ENCODE measurements around the gene POGK.
"Not testable (repeated sequence)": the region's sequence is repeated elsewhere in the genome, so short reads cannot be mapped to it uniquely, and the experiment has no call there.

POGK gene

DNA sequence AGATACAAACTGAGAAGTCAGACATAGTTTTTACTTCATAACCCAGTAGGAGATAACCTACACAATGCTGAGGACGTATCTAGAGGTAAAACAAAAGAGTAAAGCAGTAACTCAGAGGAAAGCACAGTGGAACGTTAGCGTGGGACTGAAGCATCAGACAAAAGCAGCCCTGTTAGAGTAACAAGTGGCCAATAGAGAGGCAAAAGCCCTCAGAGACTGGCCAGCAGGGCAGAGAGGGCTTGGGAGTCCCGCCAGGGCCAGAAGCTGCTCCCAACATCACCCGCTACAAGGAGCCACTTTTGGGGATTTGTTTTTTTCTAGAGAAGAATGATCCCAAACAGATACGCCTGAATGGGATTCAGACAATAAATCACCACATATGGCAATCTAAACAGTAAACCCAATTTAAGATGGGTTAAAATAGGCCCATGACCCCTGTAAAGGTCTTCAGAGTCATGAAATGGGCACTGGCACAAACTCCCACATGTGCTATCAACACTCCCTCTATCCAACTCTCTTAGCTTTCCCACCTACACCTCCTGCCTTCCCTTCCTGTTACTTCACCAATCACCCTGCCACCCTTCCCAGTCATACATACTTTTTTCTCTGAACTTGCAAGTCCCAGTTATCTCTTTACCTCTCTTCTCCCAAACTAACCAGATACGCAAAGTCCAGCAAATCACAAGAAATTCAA is 19.6 kb downstream of the POGK start:
- DNase-seq: no peak

DNA sequence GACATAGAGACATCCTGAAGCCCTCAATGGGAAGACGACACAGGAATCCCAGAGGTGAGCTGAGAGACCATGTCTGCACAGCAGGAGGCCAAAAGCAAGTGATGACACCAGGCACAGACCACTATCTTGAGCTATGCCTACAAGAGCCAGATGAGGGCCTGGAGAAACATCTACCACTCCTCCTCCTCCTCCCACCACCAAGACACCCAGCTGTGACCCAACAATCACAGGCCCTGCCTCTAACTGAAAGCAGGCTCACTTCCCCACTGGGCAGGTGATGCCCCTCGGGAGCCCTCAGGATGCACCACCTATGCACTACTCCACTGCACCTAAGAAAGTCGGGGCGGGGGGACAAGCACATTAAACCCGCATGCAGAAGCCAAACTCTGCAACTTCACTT is 20.3 kb downstream of the POGK start:
- DNase-seq: no peak

DNA sequence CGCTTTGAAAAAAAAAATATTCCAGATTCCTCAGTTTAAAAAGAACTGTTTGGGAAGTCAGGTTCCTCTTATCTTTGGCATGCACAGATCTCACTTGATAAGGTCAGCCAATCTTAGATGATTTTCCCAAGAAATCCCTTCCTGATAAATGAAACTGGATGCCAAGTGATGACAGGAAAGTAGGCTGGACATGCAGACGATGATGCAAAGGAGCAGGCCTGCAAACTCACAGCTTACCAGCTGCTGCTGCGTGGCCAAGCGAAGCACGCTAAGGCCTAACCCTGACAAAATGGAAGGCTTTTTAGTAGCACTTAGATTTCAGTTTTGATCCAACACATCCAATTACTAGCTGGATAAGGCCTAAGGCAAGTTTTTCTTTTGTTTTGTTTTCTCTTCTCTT is 26.7 kb downstream of the POGK start:
- DNase-seq: no peak

DNA sequence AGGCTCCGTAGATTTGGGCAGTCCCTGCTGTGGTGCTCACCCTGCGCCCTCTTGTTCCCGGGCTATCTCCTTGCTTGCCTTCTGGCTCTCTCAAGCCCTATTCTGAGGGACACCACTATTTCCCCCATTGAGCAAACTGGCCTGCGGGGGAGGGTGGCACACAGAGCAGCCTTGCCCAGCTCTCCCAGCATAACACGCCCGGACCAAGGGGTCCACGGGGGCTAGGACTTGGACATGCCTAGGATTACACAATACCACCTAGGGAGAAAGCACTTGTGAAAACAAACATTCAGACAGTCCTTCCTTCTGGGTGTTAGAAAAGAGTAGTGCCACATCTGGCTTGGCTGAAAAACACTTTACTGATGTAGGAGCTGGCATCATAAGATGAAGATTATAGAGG is 29.4 kb downstream of the POGK start:
- DNase-seq: no peak

DNA sequence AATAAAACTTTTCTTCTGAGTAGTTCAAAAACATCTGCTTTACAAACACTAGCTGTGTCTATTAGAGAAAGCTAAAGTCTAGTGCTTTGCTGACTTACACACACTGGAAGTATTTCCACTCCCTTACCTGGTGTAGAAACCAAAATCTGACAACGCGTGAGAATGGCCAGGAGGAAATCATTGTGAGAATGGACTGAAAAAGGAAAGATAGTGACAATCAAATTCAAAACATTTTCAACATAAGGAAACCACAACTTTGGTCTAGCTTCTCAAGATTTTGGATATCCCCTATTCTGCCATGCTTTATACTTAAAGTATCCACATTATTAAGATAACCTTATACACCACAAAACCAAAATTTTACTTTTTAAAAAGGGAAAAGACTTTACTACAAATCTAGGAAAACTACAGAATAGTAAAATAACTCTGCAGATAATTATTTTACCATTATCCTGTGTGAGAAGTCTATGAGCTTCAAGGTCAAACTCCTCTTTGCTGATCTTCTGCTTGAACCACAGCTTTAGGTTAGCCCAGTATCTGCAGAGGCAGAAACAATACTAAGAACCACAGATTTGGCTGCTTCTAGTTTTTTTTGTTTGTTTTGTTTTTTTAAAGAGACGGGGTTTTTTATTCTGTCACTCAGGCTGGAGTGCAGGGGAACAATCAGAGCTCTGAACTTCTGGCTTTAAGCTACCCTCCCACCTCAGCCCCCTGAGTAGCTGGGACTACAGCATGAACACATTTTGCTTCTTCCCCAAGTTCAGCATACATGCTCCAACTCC is 30.2 kb downstream of the POGK start:
- DNase-seq: no peak

GRCh38 chr1:166870584-166870983 is 31.3 kb downstream of the POGK start:
- no peak for DNase-seq

- no peak for DNase-seq
Observed at GRCh38 chr1:166874464-166874863, 35.2 kb downstream of the POGK start.

DNA sequence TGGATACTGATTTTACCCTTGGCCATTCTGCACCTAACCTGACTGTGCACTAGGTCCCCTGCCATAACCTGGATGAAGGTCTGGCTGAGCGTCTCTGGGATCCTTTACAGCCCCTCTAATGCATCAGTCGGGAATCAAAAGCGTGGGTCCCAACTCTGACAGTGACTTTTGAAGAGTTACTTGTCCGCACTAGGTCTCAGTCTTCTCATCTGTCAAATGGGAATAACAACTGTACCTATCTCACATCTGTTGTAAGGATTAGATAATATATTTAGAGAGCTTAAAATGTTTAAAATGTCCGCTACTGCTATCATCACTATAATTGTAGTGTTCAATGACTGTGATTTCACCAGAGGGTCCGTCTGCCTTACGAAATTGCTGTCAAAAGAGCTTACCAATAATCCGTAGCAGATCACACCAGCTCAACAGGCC is 36.0 kb downstream of the POGK start:
- DNase-seq: no peak

DNA sequence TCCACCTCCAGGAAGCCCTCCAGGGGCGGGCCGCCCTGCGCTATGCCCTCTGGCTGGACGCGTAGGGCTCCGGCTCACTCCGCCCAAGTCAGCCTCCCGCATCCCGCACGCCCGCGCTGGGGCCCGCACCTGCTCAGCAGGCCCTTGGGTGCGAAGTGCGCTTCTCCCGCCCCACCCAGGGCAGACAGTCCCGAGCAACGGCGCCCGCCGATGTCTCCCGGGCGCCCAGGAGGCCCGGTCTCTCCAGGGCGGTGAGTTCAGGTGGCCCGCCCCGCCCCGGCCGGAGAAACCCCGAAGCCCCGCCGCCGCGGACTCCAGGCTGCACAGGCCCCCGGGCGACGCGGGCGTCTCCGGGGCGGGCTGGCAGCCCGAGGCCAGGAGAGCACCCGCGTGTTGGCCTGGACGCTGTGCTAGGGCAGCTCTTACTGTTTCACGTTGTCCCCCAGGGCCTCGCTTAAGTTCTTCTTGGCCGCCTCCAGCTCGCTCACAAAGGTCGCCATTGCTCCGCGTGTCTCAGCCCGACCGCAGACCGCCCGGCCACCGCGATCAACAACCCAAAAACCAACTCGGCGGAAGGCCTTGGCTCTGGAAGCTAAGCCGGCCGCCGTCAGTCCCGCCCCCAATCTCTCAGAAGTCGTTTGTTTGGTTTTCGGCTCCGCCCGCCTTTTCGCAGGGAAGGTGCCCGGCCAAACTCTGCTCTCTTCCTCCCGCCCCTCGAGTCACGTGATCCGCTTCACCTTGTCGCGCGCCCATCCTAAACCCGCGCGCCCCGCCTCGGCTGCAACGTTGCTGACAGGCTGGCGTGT is 36.7 kb downstream of the POGK start, which contains the start of gene TADA1:
Gene TADA1, minus strand, starts transcription at position 531 of the 806 bp plus-strand sequence. Its CDS starts 31 bp downstream, at position 500.
- DNase-seq: peak; percentile 98

GRCh38 chr1:166876540-166876838 is 37.2 kb downstream of the POGK start:
- DNase-seq: no peak

- DNase-seq: not testable (repeated sequence)
Observed at GRCh38 chr1:166878173-166878917, 39.1 kb downstream of the POGK start.

DNA sequence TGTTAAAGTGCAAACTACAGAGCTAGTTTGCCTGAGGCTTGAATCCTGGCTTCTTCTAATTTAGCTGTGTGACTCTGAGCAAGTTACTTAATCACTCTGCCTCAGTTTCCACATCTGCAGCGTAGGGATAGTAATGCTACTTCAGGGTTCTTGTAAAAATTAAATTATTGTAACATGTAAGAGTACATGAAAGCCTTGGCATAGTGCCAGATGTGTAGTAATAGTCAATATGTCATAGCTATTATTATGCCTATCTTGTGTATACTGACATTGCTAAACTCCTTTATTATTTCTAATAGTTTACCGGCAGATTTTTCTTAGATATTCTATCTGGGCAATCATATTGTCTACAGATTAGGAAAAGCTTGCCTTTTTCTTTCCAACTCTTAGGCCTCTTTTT is 43.6 kb downstream of the POGK start:
- DNase-seq: no peak

- peak; percentile 8 for DNase-seq
Observed at GRCh38 chr1:166884040-166884642, 44.9 kb downstream of the POGK start.

GRCh38 chr1:166884971-166885370 is 45.7 kb downstream of the POGK start:
- no peak for DNase-seq

DNA sequence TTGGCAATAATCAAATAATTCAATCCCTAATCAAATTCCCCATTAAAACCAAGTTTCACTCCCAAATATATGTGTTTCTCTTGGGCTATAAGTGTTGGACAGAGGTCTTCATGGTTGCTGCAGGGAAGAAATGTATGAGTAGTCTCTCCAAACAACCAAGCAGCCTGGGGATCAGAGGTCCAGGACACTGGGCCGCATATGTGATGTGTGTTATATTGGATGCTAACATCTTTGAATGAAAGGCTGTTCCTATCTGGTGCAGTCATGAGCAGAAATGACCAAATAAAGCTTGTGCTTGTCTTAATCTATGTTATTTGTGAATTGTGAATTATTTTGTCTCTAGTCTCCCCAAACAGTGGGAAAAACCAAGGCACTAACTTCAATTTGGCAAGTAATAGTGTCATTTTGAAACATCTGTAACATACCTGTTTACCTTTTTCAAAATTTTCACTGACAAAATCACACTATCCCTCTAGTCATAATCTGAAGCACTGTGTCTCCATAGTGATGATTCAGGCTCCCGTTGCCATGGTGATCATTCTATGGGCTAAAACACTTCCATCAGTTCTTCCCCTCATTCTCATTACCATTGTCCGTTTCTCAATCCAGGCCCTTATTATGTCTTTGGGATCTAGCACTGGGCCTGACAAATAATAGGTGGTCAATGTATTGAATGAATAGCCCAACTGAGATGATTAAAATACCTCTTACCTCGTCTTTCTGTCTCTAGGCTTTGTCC is 49.3 kb downstream of the POGK start:
- DNase-seq: no peak

GRCh38 chr1:166889776-166890175 is 50.5 kb downstream of the POGK start:
- no peak for DNase-seq

DNA sequence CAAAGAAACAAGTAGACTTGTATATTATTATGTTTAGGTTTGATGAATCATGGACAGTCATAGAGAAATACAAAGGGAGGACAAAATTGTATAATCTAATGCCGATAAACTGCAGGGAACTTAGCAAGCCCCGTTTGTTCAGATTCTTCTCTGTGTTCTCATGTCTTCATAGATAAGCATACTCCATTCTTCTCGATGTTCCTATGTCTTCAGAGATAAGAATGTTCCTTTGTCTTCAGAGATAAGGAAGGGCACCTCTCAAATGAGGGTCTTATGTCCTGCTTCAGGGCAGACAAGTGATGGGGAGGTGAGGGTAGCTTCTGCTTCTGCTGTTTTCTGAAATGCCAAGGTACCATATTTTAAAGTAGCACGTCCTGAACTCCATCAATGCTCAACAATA is 56.5 kb downstream of the POGK start:
- DNase-seq: no peak

- no peak for DNase-seq
Observed at GRCh38 chr1:166899769-166900168, 60.5 kb downstream of the POGK start.

DNA sequence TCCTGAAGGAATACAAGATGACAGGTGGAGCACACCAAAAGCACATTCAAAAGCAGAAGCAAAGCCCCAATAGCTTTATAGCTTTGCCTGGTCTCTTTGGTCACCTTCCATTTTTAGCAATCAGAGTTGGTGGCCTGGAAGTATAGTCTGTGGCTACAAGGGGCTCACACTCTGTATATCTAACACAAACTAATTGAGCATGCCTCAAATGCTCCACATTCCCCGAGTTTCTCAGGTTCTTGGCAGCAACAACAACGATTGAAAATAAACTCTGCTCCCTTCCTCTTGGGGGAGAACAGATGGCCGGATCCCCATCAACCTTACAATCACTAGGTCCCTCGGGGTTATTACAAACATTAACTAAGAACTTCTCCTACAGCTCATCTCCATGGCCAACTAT is 61.7 kb downstream of the POGK start:
- no peak for DNase-seq

DNA sequence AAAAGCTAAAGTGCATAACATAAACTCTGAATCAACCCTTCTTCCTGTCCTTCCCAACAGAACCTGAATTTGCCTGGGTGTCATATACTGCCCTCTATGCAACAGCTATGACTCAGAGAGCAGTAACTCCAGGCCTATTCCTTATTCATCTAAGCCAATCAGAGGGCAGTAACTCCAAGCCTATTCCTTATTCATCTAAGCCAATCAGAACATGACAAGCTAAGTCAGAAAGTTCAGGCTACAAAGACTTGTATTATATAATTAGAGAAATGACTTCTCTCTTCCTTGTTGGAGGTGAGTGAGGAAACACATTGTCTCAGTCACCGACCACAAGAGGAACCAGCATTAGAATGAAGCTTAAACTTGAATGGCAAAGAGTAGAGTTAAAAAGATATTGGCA is 63.0 kb downstream of the POGK start:
- no peak for DNase-seq

- DNase-seq: no peak
Observed at GRCh38 chr1:166903232-166903631, 64.0 kb downstream of the POGK start.

- no peak for DNase-seq
Observed at GRCh38 chr1:166905136-166905535, 65.9 kb downstream of the POGK start.
